Activated CD4-positive, alpha-beta T cell treated with anti-CD3 and anti-CD28 coated beads for 48 hours (primary cell): ENCODE data around the gene PLA2G4A.

Source experiments
- DNase-seq: peaks from one replicate; pipeline ENCODE4 v3.0.0-alpha.2; 2020

The PLA2G4A gene

GRCh38 chr1:187032982-187033692 is 204.4 kb downstream of the PLA2G4A start:
- no peak for DNase-seq

DNA sequence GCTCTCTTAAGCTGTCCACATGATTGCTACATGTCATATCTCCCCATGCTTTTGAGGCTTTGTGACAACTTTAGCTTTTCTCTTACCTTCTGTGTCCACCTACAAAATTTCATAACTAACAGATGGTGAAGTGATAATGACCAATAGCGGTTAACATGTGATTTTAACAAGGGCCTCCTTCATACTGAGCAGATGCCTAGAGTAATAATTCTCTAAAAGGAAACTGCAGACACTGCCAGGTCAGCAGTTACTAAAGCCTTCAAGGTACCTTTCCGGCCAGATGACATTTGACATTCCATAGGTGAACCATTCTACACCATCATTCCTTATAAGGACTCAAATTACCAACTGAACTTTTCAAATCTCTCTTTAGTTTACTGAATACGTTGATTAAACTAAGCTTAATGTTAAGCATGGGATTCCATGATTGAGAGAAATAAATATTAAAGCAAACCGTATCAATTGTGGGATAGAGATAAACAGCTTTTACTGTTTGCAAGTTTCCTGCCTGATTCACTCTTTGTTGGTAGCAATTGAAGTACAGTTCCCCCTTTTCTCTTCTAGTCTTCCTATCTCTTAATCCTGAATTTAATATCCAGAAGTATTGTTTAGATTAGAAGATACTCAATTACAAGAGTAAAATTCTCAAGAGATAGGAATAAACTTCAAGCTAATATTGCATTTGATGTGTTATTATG is 205.1 kb downstream of the PLA2G4A start:
- DNase-seq = no peak

- no peak for DNase-seq
Measured at GRCh38 chr1:187034501-187034900, 205.8 kb downstream of the PLA2G4A start.

- no peak for DNase-seq
Measured at GRCh38 chr1:187037973-187038553, 209.3 kb downstream of the PLA2G4A start.
